Esophagus squamous epithelium (tissue), 5 donors: Measurements from ENCODE around the gene EGFL7. TPM values are rescaled to one million over a fixed set of nuclear protein-coding genes. Genes with fewer than 3 reads are reported as not detected.
"Not testable (repeated sequence)": the region's sequence is repeated elsewhere in the genome, so short reads cannot be mapped to it uniquely, and the experiment has no call there.

ENCODE experiments used
- DNase-seq: peaks from one replicate; lab custom pipeline; 2025; lab: John Stamatoyannopoulos, UW
- H3K27ac ChIP-seq, 4 donors: fragments of 200-600 bp; sonication (generic); one replicate each; pipeline ENCODE4 v1.5.1; 2016 to 2019; ENCODE audit warnings: mild to moderate bottlenecking in 1 of 4
- H3K27me3 ChIP-seq, 4 donors: fragments of 200-600 bp; sonication (generic); 1 replicate in 3 of 4; 2 replicates in 1 of 4; pipeline versions ENCODE4 v1.5.1 to v1.6.0; 2017 to 2021; ENCODE audit warnings: antibody characterized with exemption in 1 of 4
- H3K36me3 ChIP-seq, 3 donors: fragments of 200-600 bp; sonication (generic); one replicate each; pipeline ENCODE4 v1.5.1; 2016 to 2019
- H3K4me1 ChIP-seq, 3 donors: fragments of 200-600 bp; sonication (generic); one replicate each; pipeline ENCODE4 v1.5.1; 2017 to 2019
- H3K4me3 ChIP-seq, 4 donors: fragments of 200-600 bp; sonication (generic); 1 replicate in 3 of 4; 2 replicates in 1 of 4; pipeline ENCODE4 v1.5.1; 2016 to 2019; ENCODE audit warnings: mild to moderate bottlenecking in 2 of 4, moderate library complexity in 1 of 4
- H3K9me3 ChIP-seq, 3 donors: fragments of 200-600 bp; sonication (generic); one replicate each; pipeline ENCODE4 v1.5.1; 2016 to 2019
- CTCF ChIP-seq, 6 experiments: fragments of 450-650 bp in 4 of 6; fragments of 200-600 bp in 2 of 6; sonication (generic) in 2 of 6; IDR thresholded peaks; one replicate each; pipeline ENCODE4 v1.5.1; 2016 to 2019; ENCODE audit warnings: antibody characterized with exemption in 6 of 6, mild to moderate bottlenecking in 4 of 6, moderate library complexity in 4 of 6
- POLR2A ChIP-seq, 4 donors: fragments of 450-650 bp; IDR thresholded peaks; one replicate each; pipeline ENCODE4 v1.6.1; 2017; ENCODE audit warnings: antibody characterized with exemption in 4 of 4, mild to moderate bottlenecking in 4 of 4, moderate library complexity in 3 of 4
- WGBS, 2 donors: methylation state at CpG; one replicate each; pipeline ENCODE4 v1.1.5; 2018; 5-methylcytosine and 5-hydroxymethylcytosine counted together
- intact Hi-C: fragments of 100-400 bp; cut with DNase I; formaldehyde crosslinking; loops from one replicate; pipeline ENCODE4 v1.15.0; 2022
- total RNA-seq, 4 donors: library from RNA; depleted of rRNA; stranded (reverse); fragments of >200 nt; gene quantifications; one replicate each; pipeline ENCODE4 v1.1.0, GENCODE V29; 2016
- donor health status: DM: yes; HTN: yes; CAD: no.

The EGFL7 gene
- total RNA-seq, 4 donors from 2014 or later = 5.2 to 41.2 (median 21.2) TPM

GRCh38 chr9:136700959-136701667, 38.4 kb downstream of the EGFL7 start:
- H3K4me3 ChIP-seq = peak overlapping the region in 1 of 4 donors; percentile 35

GRCh38 chr9:136701668-136702053, 38.9 kb downstream of the EGFL7 start:
- Histone ChIP-seq H3K4me3 (peak overlapping the region in 1 of 4 donors; percentile 35), H3K27ac (no peak overlapping the region), H3K36me3 (no peaks in the 10 kb centered on the region), H3K9me3 (no peaks in the 10 kb centered on the region), H3K27me3 (peaks cover 0 to 70% (median 6%) of the 10 kb centered on the region in 4 donors), H3K4me1 (peaks cover 0 to 20% (median 0%) of the 10 kb centered on the region in 3 donors)
- intact Hi-C loops = loop anchor here (10.0 kb wide), 1 partner anchor 467 kb away; no protein-coding TSS in a partner anchor
- WGBS, 2 donors = 30 to 31% methylated on average over 2 to 9 of the region's 10 CpGs
- DNase-seq = no peak
- TF ChIP-seq POLR2A (IDR thresholded peaks at IDR 0.05) (no peak), CTCF (IDR thresholded peaks at IDR 0.05) (no peak)

More at GRCh38 chr9:136700959-136701667, 38.4 kb downstream of the EGFL7 start:
- no peaks in the 10 kb centered on the region for H3K9me3 ChIP-seq
- no peaks in the 10 kb centered on the region for H3K36me3 ChIP-seq
- intact Hi-C loops = loop anchor here (10.0 kb wide), 1 partner anchor 466 kb away; no protein-coding TSS in a partner anchor
- WGBS, 2 donors = 17 to 20% methylated on average over 9 to 34 of the region's 38 CpGs
- TF ChIP-seq CTCF (IDR thresholded peaks at IDR 0.05) (no peak), POLR2A (IDR thresholded peaks at IDR 0.05) (no peak)
- H3K27ac ChIP-seq = no peak overlapping the region
- H3K4me1 ChIP-seq = peaks cover 0 to 25% (median 0%) of the 10 kb centered on the region in 3 donors
- no peak for DNase-seq
- H3K27me3 ChIP-seq = peaks cover 0 to 72% (median 6%) of the 10 kb centered on the region in 4 donors

DNA sequence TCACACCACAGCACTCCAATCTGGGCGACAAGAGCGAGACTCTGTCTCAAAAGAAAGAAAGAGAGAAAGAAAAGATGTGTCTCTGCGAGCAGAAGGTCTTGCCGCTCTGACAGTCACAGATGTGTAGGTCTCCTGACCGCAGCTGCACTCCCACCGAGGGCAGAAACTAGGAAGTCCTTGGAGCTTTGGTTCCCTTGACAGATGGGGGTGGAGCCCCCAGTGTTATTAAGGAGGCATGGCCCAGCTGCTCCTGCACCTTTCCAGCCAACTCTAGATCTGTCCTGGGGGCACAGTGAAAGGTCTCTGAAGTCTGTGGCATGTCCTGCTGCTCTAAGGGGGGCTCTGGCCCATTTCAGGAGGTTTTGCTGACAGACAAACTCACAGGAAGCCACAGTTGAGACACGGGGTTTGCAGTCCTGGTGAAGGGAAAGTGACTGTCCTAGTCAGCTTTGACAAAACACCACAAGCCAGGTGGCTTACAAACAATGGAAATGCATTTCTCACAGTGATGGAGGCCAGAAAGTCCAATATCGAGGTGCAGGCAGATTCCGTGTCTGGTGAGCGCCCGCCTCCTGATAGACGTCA, 40.7 kb downstream of the EGFL7 start:
- Histone ChIP-seq H3K4me3 (no peak overlapping the region), H3K27ac (no peak overlapping the region), H3K9me3 (no peaks in the 10 kb centered on the region), H3K36me3 (no peaks in the 10 kb centered on the region), H3K27me3 (peaks cover 0 to 57% (median 6%) of the 10 kb centered on the region in 4 donors), H3K4me1 (peaks cover 0 to 9% (median 0%) of the 10 kb centered on the region in 3 donors)
- intact Hi-C loops = loop anchor here (10.0 kb wide), 1 partner anchor 469 kb away; no protein-coding TSS in a partner anchor
- 81 to 93% methylated on average over 10 to 12 of the region's 12 CpGs for WGBS, 2 donors
- TF ChIP-seq CTCF (IDR thresholded peaks at IDR 0.05) (no peak), POLR2A (IDR thresholded peaks at IDR 0.05) (no peak)
- DNase-seq = no peak

GRCh38 chr9:136704741-136705140, 42.0 kb downstream of the EGFL7 start:
- 50 to 76% methylated on average over 8 of the region's 8 CpGs for WGBS, 2 donors
- H3K9me3 ChIP-seq, H3K27ac ChIP-seq, H3K4me1 ChIP-seq, H3K36me3 ChIP-seq, H3K4me3 ChIP-seq, DNase-seq: not testable (repeated sequence)
- peaks cover 0 to 53% (median 6%) of the 10 kb centered on the region in 4 donors for H3K27me3 ChIP-seq
- intact Hi-C loops = loop anchor here (10.0 kb wide), 1 partner anchor 470 kb away; no protein-coding TSS in a partner anchor

DNA sequence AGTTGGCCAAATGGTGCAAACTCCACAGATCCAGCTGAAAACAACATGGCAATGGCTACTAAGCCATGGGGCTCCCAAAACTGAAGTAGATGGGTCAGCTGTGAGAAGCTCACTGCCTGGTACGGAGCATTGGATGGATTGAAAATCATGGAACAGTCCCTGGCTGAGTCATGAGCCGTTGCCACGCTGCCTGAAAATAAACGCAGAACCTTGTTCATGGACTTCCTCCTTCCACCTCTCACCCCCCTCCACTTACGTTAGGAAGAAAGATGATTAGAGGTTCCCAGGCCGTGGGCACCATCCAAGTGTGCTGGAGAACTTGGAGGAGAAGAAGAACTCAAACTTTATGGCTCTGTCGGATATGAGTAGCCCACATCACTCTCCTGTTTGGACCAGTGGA, 42.8 kb downstream of the EGFL7 start:
- no peaks in the 10 kb centered on the region for H3K9me3 ChIP-seq
- no peaks in the 10 kb centered on the region for H3K36me3 ChIP-seq
- H3K27me3 ChIP-seq = peaks cover 0 to 52% (median 4%) of the 10 kb centered on the region in 4 donors
- H3K27ac ChIP-seq = no peak overlapping the region
- WGBS, 2 donors = 38 to 58% methylated on average over 7 of the region's 7 CpGs
- TF ChIP-seq CTCF (IDR thresholded peaks at IDR 0.05) (no peak), POLR2A (IDR thresholded peaks at IDR 0.05) (no peak)
- intact Hi-C loops = loop anchor here (10.0 kb wide), 1 partner anchor 471 kb away; no protein-coding TSS in a partner anchor
- no peak overlapping the region for H3K4me3 ChIP-seq
- H3K4me1 ChIP-seq = peaks cover 0 to 9% (median 0%) of the 10 kb centered on the region in 3 donors
- DNase-seq = no peak
